HuH-7.5 (cell line): ENCODE data around the gene SH3GLB1.

Experiments used
- DNase-seq: peaks from one replicate; pipeline ENCODE4 v3.0.0; 2011; ENCODE audit warnings: low spot score

SH3GLB1 gene

GRCh38 chr1:86739648-86740509 is 35.5 kb downstream of the SH3GLB1 start:
- no peak for DNase-seq

GRCh38 chr1:86741947-86742572 is 37.7 kb downstream of the SH3GLB1 start:
- no peak for DNase-seq

GRCh38 chr1:86747304-86747703 is 42.9 kb downstream of the SH3GLB1 start:
- DNase-seq = no peak

- no peak for DNase-seq
Observed at GRCh38 chr1:86748622-86749373, 44.4 kb downstream of the SH3GLB1 start.

- DNase-seq = no peak
Observed at GRCh38 chr1:86750076-86750475, 45.7 kb downstream of the SH3GLB1 start.

- DNase-seq = no peak
Observed at GRCh38 chr1:86750530-86750929, 46.2 kb downstream of the SH3GLB1 start.

- DNase-seq = no peak
Observed at GRCh38 chr1:86751923-86752322, 47.5 kb downstream of the SH3GLB1 start.

- DNase-seq = no peak
Observed at GRCh38 chr1:86753700-86754099, 49.3 kb downstream of the SH3GLB1 start.

- DNase-seq = no peak
Observed at GRCh38 chr1:86754265-86754974, 50.0 kb downstream of the SH3GLB1 start.

GRCh38 chr1:86756062-86756406 is 51.7 kb downstream of the SH3GLB1 start:
- DNase-seq = no peak

GRCh38 chr1:86757272-86757984 is 53.1 kb downstream of the SH3GLB1 start:
- no peak for DNase-seq

GRCh38 chr1:86758570-86758969 is 54.2 kb downstream of the SH3GLB1 start:
- peak; percentile 46 for DNase-seq

GRCh38 chr1:86760199-86760598 is 55.8 kb downstream of the SH3GLB1 start:
- DNase-seq = no peak

GRCh38 chr1:86762336-86762735 is 58.0 kb downstream of the SH3GLB1 start:
- no peak for DNase-seq

- no peak for DNase-seq
Observed at GRCh38 chr1:86764523-86764922, 60.1 kb downstream of the SH3GLB1 start.

- no peak for DNase-seq
Observed at GRCh38 chr1:86765073-86765472, 60.7 kb downstream of the SH3GLB1 start.

- DNase-seq = no peak
Observed at GRCh38 chr1:86765674-86766073, 61.3 kb downstream of the SH3GLB1 start.

- DNase-seq = no peak
Observed at GRCh38 chr1:86768554-86768953, 64.2 kb downstream of the SH3GLB1 start.

GRCh38 chr1:86769065-86769464 is 64.7 kb downstream of the SH3GLB1 start:
- DNase-seq = no peak

GRCh38 chr1:86773341-86774288 is 69.2 kb downstream of the SH3GLB1 start:
- no peak for DNase-seq
